Glomerular endothelial cell (primary cell): ENCODE measurements around the gene PTPN14. TPM values are rescaled to one million over a fixed set of nuclear protein-coding genes. Genes with fewer than 3 reads are reported as not detected.
"Not testable (repeated sequence)": the region's sequence is repeated elsewhere in the genome, so short reads cannot be mapped to it uniquely, and the experiment has no call there.

Experiments
- DNase-seq: peaks from one replicate; pipeline ENCODE4 v3.0.0-alpha.2; 2011; ENCODE audit warnings: low read depth, low spot score; ENCODE audit errors: extremely low read depth
- total RNA-seq: library from RNA; depleted of rRNA; stranded (reverse); fragments of >200 nt; gene quantifications from 2 replicates; pipeline ENCODE4 v1.2.3, GENCODE V29; 2015

Gene PTPN14
- 77.6 and 81.7 TPM in 2 replicates for total RNA-seq

DNA sequence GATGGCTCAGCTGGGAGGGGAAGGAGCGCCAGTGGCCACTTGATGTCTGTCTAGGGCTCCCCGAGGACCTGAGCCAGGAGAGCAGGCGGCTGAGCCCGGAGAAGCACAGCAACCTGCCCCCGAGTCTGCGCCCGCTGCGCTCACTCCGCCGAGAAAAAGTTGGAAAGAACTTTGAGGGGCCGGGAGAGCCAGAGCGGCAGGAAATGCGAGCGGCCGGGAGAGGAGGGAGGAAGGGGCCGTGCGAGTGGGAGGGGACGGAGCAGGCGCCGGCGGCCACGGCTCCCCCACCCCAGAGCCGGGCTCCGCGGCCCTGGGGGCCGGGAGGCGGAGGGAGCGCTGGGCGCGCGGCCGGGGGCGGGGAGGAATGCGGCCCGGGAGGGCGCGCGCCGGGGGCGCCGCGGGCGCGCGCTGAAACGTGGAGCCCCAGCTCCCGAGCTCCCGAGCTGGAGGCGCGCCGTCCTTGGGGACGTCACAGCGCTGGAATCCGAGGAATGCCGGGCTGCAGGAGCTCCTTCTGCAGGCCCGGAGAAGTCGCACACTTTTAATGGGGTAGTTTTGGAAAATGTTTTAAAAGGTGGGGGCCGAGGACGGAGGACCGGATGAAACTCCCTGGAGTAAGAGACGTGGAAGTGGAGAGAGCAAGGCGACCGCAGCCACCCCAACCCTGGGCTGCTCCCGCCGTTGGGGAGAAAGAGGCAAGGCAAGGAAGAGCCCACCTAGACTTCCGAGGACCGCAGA is at the start of gene PTPN14:
Gene PTPN14, minus strand, starts transcription at position 167 of the 738 bp plus-strand sequence. CDS start 86,799 bp downstream, outside the sequence.
- DNase-seq = no peak

GRCh38 chr1:214593158-214593557 is 41.8 kb upstream of the PTPN14 start:
- DNase-seq = no peak

GRCh38 chr1:214591918-214592317 is 40.5 kb upstream of the PTPN14 start:
- DNase-seq = not testable (repeated sequence)

DNA sequence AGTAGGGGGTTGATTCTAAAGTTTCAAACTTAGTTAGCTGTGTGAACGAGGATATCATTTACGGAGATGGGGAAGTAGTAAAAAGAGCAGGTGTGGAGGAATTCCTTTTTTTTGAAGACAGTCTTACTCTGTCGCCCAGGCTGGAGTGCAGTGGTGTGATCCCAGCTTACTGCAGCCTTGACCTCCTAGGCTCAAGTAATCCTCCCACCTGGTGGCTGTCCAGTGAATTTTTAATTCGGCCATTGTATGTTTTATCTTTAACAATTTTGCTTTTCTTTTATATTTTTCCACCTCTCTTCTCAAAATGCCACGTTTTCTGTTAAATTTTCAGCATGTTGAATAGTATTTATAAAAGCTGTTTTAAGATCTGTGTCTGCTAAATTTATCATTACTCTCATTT is 39.3 kb upstream of the PTPN14 start:
- DNase-seq = no peak

- DNase-seq = no peak
Measured at GRCh38 chr1:214588963-214589597, 37.7 kb upstream of the PTPN14 start.

GRCh38 chr1:214587165-214587564 is 35.8 kb upstream of the PTPN14 start:
- no peak for DNase-seq

DNA sequence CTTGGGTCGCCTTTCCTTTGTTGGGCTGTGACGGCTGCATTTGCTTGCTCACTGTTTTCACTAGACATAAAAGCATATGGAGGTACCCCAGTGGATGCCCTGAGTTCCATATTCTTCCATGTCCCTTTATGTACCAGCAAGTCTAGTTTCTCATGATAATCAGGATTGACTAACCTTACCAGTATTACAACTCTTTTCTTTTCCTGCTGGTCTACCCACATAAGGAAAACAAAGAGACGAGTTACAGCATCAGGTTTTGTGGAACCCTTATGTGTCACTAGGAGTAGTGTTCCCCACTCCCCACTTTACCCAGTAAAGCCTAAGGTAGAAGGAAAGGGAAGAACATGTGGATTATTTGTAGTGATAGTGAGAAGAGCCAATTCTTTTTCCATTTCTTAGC is 35.2 kb upstream of the PTPN14 start:
- DNase-seq = no peak

DNA sequence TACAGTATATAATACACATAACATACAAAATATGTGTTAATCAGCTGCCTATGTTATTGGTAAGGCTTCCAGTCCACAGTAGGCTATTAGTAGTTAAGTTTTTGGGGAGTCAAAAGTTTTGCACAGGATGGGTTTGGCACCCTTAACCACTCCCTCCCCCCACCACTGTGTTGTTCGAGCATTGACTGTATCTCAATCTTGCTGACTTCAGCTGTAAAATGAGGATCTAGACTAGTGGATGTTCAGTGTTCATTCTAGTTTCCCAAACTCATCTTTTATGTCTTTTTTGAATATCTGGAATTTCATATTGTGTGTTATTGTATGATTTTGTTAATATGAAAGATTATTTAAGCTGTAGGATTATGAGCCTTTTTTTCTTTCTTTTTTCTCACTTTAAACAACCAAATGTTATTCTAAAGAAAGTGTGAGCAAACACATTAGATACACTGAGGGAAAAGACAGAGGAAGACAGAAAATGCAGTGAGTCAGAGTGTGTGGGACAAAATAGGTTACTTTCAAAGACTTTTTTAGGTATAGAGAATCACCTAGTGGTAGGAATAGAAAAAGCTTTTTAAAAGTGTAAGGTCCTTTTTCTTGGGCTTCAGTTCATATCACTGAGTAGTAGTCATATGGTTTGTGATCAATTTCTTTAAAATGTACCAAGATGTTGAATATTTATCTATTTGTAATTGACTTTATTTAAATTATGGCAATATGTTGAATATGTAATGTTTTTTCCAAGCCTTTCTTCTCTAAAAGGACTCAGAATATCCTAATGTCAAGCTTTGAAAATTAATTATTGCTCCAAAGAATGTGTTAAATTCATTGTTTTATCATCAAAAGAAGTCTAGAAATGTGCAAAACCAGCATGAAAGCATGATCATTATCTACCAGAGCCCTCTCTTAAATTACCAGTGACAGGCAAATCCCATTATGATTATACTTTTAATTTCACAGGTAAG is 33.7 kb upstream of the PTPN14 start:
- DNase-seq = no peak

DNA sequence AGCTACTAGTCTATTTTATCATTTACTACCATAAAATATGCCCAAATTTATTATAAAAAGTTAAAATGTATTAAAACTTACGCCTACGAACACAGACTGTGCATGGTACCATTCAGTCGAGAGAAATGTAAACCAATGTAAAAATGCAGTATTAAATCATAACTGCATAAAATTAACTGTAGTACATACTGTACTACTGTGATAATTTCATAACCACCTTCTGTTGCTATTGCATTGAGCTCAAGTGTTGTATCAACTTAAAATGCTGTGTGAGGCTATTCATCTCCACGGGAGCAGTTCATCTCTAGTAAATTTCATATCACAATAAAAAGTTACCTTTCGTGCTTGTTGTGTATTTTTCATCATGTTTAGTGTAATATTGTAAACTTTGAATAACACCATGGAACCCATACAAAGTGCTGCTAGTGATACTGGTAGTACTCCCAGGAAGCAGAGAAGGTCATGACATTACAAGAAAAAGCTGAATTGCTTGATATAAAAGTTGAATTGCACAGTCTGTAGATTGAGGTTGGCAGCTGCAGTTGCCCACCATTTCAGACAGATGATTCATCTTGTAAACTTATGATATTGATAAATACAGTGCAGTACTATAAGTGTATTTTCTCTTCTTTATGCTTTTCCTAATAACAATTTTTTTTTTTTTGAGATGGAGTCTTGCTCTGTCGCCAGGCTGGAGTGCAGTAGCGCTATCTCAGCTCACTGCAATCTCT is 32.6 kb upstream of the PTPN14 start:
- no peak for DNase-seq

DNA sequence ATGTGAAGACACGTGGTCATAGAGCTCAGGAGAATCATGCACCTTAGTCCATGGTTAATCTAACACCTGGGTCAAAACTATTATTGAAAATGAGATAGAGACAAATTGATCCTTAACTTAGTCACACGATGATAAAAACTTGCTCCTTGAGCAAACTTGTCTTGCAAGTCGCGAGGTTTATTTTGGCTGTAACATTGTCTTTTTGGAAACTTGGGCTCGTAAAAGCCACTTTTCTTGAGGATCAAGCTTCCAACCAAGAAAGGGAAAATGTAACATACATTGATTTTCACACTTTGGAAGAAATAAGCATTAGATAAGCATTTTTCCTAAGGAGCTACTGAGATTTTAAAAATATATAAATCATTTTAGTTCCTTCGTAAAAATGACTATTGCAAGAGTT is 31.7 kb upstream of the PTPN14 start:
- no peak for DNase-seq

DNA sequence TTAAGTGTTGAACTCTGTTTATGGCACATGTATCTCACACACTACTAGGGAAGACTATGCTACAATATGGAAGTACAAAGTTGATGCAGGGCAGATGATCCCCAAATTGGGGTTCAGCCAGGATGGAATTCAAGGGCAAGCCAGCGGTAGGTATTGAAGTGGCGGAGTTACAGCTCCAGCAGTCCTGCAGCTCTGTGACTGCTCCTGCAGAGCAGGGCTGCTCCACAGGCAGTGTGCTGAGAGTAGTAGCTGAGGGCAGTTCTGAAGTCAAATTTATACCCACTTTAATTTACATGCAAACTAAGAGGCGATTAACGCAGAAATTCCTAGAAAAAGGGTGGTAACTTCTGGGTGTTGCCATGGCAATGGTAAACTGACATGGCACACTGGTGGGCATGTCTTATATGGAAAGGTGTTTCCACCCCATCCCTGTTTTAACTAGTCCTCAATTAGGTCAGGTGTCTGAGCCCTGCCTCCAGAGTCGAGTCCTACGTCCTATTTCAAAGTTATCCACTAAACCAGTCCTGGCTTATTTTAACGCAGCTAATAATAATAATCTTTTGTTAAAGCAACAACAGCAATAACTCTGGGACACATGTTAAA is 31.0 kb upstream of the PTPN14 start:
- no peak for DNase-seq

DNA sequence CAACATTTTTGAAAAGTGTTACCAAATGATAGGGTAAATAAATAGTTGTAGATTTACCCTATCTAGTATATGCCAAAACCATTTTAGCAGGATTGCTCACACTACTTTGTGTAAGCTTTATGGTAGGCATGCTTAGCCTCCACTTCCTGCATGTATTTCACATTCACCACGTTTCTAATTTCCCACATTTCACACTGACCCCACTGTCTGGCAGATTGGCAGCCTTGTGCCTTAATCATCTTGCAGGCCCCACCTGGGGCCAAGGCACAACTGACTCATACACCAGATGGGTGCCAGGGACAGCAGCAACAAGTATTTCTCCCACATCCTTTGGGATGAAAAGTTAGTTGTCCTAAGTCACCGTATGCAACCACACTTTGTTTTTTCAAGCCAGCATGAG is 30.4 kb upstream of the PTPN14 start:
- no peak for DNase-seq

DNA sequence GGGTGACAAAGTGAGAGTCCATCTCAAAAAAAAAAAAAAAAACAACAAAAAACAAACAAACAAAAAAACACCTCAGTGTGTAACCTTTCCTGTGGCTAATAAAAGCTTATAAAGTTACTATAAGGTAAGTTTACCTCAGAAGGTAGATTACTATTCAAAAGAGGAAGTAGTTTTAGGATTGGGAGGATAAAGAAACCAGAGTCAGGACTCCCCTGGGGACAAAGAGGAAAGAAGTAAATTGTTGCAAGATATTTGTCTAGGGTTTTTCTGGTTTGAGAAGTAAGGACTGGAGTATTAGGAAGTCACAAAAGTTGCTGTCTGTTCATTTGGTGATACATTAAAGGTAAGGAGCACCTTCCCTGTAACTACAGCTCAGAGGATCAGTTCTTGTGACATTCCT is 27.8 kb upstream of the PTPN14 start:
- no peak for DNase-seq

DNA sequence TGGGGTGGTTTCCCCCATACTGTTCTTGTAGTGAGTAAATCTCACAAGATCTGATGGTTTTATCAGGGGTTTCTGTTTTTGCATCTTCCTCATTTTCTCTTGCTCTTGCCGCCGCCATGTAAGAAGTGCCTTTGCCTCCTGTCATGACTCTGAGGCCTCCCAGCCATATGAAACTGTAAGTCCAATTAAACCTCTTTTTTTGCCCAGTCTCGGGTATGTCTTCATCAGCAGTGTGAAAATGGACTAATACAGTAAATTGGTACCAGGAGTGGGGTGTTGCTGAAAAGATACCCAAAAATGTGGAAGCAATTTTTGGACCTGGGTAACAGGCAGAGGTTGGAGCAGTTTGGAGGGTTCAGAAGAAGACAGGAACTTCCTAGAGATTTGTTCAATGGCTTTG is 24.7 kb upstream of the PTPN14 start:
- not testable (repeated sequence) for DNase-seq

- DNase-seq = no peak
Measured at GRCh38 chr1:214574598-214575411, 23.4 kb upstream of the PTPN14 start.

DNA sequence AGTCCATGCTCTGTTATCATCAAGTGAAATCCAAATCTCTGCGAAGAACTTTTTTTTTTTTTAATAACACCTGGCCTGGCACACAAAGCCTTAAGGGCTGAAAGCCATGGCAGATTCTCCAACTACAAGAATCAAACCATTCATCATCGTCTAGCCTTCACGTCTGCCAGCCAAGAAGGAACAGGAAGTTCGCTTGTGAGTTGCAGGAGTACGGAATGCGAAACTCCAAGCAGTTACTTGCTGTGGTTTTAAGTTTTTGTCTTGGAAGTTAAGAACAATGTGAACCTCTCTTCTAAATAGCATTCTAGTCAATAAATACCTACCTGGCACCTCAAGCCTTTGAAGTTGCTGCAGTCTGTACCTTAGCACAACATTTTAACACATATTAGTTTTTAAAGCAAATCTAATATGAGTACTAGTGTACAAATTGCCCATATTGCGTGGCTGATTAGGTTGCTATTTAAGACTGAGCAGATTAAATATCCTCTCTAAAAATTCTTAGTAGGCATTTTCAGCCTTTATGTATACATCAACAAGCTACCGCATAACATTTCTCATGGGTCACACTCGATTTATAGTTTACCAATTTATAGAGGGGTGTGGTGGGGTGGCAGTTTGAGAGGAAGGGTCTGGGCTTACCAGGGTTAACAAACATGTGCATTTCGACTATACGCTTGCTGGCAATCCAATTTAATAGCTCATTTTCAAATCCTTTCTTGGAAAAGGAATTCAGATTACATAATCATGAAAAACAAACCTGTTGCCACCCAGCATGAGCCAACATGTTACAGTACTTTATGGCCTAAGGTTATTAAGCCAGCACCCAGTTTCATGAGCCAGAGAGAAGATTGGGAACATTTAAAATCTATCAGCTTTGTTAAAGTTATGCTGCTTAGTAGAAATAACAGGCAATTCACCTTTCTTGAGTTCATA is 22.2 kb upstream of the PTPN14 start:
- no peak for DNase-seq

DNA sequence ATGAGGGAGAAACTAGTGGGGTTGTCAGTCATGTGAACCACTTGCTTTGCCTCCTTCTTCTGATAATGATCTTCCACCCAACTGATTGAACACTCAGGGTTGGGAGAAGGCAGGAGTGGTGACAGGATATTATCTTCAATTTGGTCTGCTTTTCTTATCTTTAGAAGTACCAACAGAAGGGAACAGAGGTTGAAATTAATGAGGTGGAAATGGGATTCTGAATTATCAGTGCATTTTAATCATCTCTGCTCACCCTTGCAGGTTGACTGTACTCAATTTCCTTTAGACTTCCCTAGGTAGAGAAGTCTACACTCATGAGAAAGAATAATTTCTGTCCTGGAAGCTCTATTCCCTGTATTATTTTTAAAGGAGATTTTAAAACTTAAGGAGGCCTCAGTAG is 19.9 kb upstream of the PTPN14 start:
- DNase-seq = no peak

- DNase-seq = no peak
Measured at GRCh38 chr1:214570442-214570841, 19.0 kb upstream of the PTPN14 start.
